HepG2 (cell line): Measurements from ENCODE around the gene P3H2. TPM values are rescaled to one million over a fixed set of nuclear protein-coding genes. Genes with fewer than 3 reads are reported as not detected.

Source experiments
- ATAC-seq: fragments of 200-7000 bp; cut with Tn5 transposase; 3 replicates; pipeline ENCODE4 v1.9.1; 2020; ENCODE audit warnings: mild to moderate bottlenecking, moderate library complexity
- BruUV-seq: library from RNA; stranded (reverse); fragments of 400-500 nt; replicated peaks from 2 replicates; lab custom pipeline; 2021; lab: Mats Ljungman, UMichigan
- CTCF ChIA-PET: fragments of 300-600 bp; formaldehyde crosslinking; extraction: SDS; loops from one replicate; lab custom pipeline; 2021; ENCODE audit warnings: low total read pairs, inconsistent platforms, low intra/inter-chr PET ratio; lab: Yijun Ruan, JAX
- POLR2A ChIA-PET: fragments of 350-600 bp; sonication (Branson Sonifier 250); formaldehyde crosslinking; loops from one replicate; lab custom pipeline; 2020; ENCODE audit warnings: antibody characterized with exemption, inconsistent platforms; lab: Yijun Ruan, JAX
- DNase-seq: peaks from one replicate; pipeline ENCODE4 v3.0.0-alpha.2; 2015; ENCODE audit warnings: low spot score
- FAIRE-seq: peaks from 3 replicates; lab custom pipeline; 2011; peaks lifted over from hg19 to GRCh38; lab: Jason Lieb, UNC
- H2AFZ ChIP-seq: one replicate; pipeline ENCODE4 v1.6.1; 2011; ENCODE audit warnings: low read length, inconsistent platforms
- H3K27ac ChIP-seq: fragments of 300-600 bp; 3 replicates; pipeline ENCODE4 v1.8.0; 2011; ENCODE audit warnings: mixed run types, mild to moderate bottlenecking, mixed read lengths, low read length, inconsistent platforms; ENCODE audit not compliant: insufficient read depth; ENCODE audit errors: extremely low read length
- H3K27me3 ChIP-seq, 2 experiments: fragments of 200-600 bp in 1 of 2; 2 replicates in 1 of 2; 3 replicates in 1 of 2; pipeline versions ENCODE4 v1.6.0 to v1.8.0; 2011; ENCODE audit warnings: low read length in 2 of 2, mild to moderate bottlenecking in 2 of 2, moderate library complexity in 2 of 2, inconsistent platforms in 1 of 2; ENCODE audit not compliant: insufficient read depth in 2 of 2, control insufficient read depth in 1 of 2
- H3K36me3 ChIP-seq, 2 experiments: fragments of 200-600 bp in 1 of 2; replicated peaks in 1 of 2; 2 replicates in 1 of 2; 3 replicates in 1 of 2; pipeline versions ENCODE4 v1.5.1 to v1.8.0; 2011; ENCODE audit warnings: low read length in 2 of 2, inconsistent platforms in 1 of 2; ENCODE audit not compliant: insufficient read depth in 2 of 2, control insufficient read depth in 1 of 2
- H3K4me1 ChIP-seq: 2 replicates; pipeline ENCODE4 v1.5.1; 2012; ENCODE audit warnings: low read length, inconsistent platforms; ENCODE audit not compliant: insufficient read depth
- H3K4me2 ChIP-seq: 2 replicates; pipeline ENCODE4 v1.6.0; 2011; ENCODE audit warnings: low read depth, low read length, inconsistent platforms
- H3K4me3 ChIP-seq, 3 experiments: fragments of 200-600 bp in 1 of 3; sonication (generic), shearing (Covaris generic) in 1 of 3; replicated peaks in 1 of 3; 2 replicates each; pipeline ENCODE4 v1.5.1; 2011 to 2016; ENCODE audit warnings: low read length in 3 of 3, inconsistent platforms in 2 of 3, low read depth in 2 of 3, mild to moderate bottlenecking in 2 of 3, control low read depth in 1 of 3, mixed read lengths in 1 of 3; ENCODE audit not compliant: insufficient read depth in 1 of 3
- H3K79me2 ChIP-seq: one replicate; pipeline ENCODE4 v1.6.1; 2011; ENCODE audit warnings: low read length, inconsistent platforms; ENCODE audit not compliant: insufficient read depth
- H3K9ac ChIP-seq: 2 replicates; pipeline ENCODE4 v1.6.0; 2011; ENCODE audit warnings: mild to moderate bottlenecking, low read depth, low read length, inconsistent platforms; ENCODE audit not compliant: insufficient read depth
- H3K9me3 ChIP-seq: 2 replicates; pipeline ENCODE4 v1.5.1; 2012; ENCODE audit warnings: mild to moderate bottlenecking, low read length
- H4K20me1 ChIP-seq: 2 replicates; pipeline ENCODE4 v1.6.0; 2011; ENCODE audit warnings: inconsistent platforms, mild to moderate bottlenecking, low read length, moderate library complexity; ENCODE audit not compliant: insufficient read depth
- CENPT ChIP-seq: sonication (generic); formaldehyde crosslinking; IDR thresholded peaks from 2 replicates; pipeline ENCODE4 v1.8.0; 2022; ENCODE audit warnings: low read depth, mild to moderate bottlenecking, moderate library complexity, missing genetic modification reagents
- E2F5 ChIP-seq: sonication (generic); formaldehyde crosslinking; conservative IDR thresholded peaks from 2 replicates; pipeline ENCODE4 v1.4.0; 2020; ENCODE audit warnings: missing genetic modification reagents
- MTA1 ChIP-seq: sonication (generic); formaldehyde crosslinking; IDR thresholded peaks from 2 replicates; pipeline ENCODE4 v1.4.0; 2020; ENCODE audit warnings: missing genetic modification reagents, mild to moderate bottlenecking, borderline replicate concordance
- MZF1 ChIP-seq: sonication (generic); formaldehyde crosslinking; IDR thresholded peaks from 2 replicates; pipeline ENCODE4 v1.8.1; 2023; ENCODE audit warnings: mild to moderate bottlenecking, missing genetic modification reagents, borderline replicate concordance
- PRPF4 ChIP-seq: fragments of 200-400 bp; formaldehyde crosslinking; IDR thresholded peaks from 2 replicates; pipeline ENCODE4 v1.6.1; 2016; ENCODE audit warnings: low read length, low read depth; ENCODE audit not compliant: poor library complexity, severe bottlenecking
- PTBP1 ChIP-seq: fragments of 200-400 bp; formaldehyde crosslinking; IDR thresholded peaks from 2 replicates; pipeline ENCODE4 v1.6.1; 2018; ENCODE audit warnings: low read length, low read depth; ENCODE audit not compliant: poor library complexity, severe bottlenecking
- RBFOX2 ChIP-seq: fragments of 200-400 bp; formaldehyde crosslinking; IDR thresholded peaks from 2 replicates; pipeline ENCODE4 v1.6.1; 2017; ENCODE audit warnings: low read depth, mild to moderate bottlenecking, low read length
- ZFP90 ChIP-seq: sonication (generic); formaldehyde crosslinking; IDR thresholded peaks from 2 replicates; pipeline ENCODE4 v1.8.0; 2022; ENCODE audit warnings: missing genetic modification reagents, mild to moderate bottlenecking, inconsistent platforms, borderline replicate concordance
- ZNF24 ChIP-seq: fragments of 450-650 bp; IDR thresholded peaks from 2 replicates; pipeline ENCODE4 v1.6.1; 2017; ENCODE audit warnings: antibody characterized with exemption, mild to moderate bottlenecking
- ZNF557 ChIP-seq: sonication (generic); formaldehyde crosslinking; IDR thresholded peaks from 2 replicates; pipeline ENCODE4 v1.4.0; 2020; ENCODE audit warnings: missing genetic modification reagents
- ZNF891 ChIP-seq: sonication (generic); formaldehyde crosslinking; IDR thresholded peaks from 2 replicates; pipeline ENCODE4 v1.5.0; 2020; ENCODE audit warnings: mild to moderate bottlenecking, missing genetic modification reagents
- ZSCAN5A ChIP-seq: sonication (generic); formaldehyde crosslinking; IDR thresholded peaks from 2 replicates; pipeline ENCODE4 v1.8.0; 2022; ENCODE audit warnings: mild to moderate bottlenecking, missing genetic modification reagents, borderline replicate concordance
- WGBS: methylation state at CpG from one replicate; pipeline ENCODE4 v1.1.6; 2017; ENCODE audit warnings: low lambda C conversion rate; 5-methylcytosine and 5-hydroxymethylcytosine counted together
- in situ Hi-C: cut with HindIII; loops from 2 replicates; pipeline ENCODE4 v1.10.0; 2017; ENCODE audit warnings: low pct_unique_long_range_greater_than_20kb; ENCODE audit not compliant: extremely low pct_ligation_motif_present
- intact Hi-C: fragments of 100-400 bp; cut with micrococcal nuclease; formaldehyde crosslinking; loops from one replicate; pipeline ENCODE4 v1.10.0; 2022; ENCODE audit not compliant: unreplicated experiment
- polyA plus RNA-seq, 8 experiments: library from polyadenylated mRNA; depleted of rRNA in 3 of 8; stranded (reverse) in 7 of 8; unstranded in 1 of 8; fragments of >200 nt; fragmentation: Illumina TruSeq in 4 of 8; extraction: Trizol in 4 of 8; gene quantifications; 2 replicates each; pipeline versions ENCODE4 v1.2.1 to v1.2.3, GENCODE V29; 2011 to 2016; ENCODE audit warnings: low read depth in 4 of 8, missing spikeins in 1 of 8, mixed read lengths in 1 of 8; ENCODE audit not compliant: insufficient read depth in 1 of 8
- total RNA-seq, 5 experiments: library from RNA; depleted of rRNA; stranded (reverse); fragments of >200 nt; fragmentation: Illumina TruSeq; extraction: Trizol; gene quantifications; 2 replicates each; pipeline ENCODE4 v1.2.3, GENCODE V29; 2016; ENCODE audit warnings: low read depth in 1 of 5
- TF ChIP-seq, protein P1 (sequence below): sonication (generic); formaldehyde crosslinking; conservative IDR thresholded peaks from 2 replicates; pipeline ENCODE4 v1.5.0; 2020; ENCODE audit warnings: missing genetic modification reagents

Gene P3H2
- total and polyA plus RNA-seq, 2 of the 13 experiments (the other 11 are each of a cell fraction or from before 2014, with no cell fraction given): not detected

DNA sequence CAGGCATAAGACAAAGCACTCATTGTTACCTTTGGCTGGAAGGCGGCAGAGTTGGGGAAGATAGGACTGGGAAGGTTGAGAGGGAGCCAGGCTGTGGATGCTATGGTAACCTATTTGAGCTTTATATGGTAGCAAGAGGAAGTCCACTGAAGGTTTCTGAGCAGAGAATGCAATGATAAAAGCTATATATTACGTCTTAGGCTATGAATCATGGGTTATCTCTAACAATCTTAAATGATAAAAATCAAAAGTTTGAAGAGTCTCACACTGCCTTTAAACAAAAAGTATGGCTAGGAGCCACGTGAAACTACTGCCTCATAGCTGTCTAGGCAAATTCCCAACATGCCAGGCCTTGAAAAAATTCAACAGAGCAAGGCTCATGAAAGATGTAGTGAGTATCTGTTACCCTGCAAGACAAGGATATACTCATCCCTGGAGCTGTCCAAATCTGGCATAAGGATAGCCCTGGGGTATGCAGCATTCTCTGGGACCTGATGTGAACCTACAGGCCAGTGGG is 4.1 kb downstream of the P3H2 start (continued):
- TF ChIP-seq PRPF4: no peak
- no peak for TF ChIP-seq ZNF24

- H3K4me1 ChIP-seq: no peaks in the 10 kb centered on the region
- no peaks in the 10 kb centered on the region for H3K36me3 ChIP-seq
- no TSS peak for BruUV-seq
- ChIA-PET POLR2A (no interaction called here), CTCF (no interaction called here)
- intact Hi-C loops (no loop called here), in situ Hi-C loops (no loop called here)
- H3K27me3 ChIP-seq: no peaks in the 10 kb centered on the region
- no peak overlapping the region for H2AFZ ChIP-seq
- TF ChIP-seq MZF1 (CRISPR knock-in tag): no peak
- H3K9me3 ChIP-seq: no peaks in the 10 kb centered on the region
- no peak overlapping the region for H3K4me2 ChIP-seq
- H3K27ac ChIP-seq: no peak overlapping the region
- H3K4me3 ChIP-seq: no peak overlapping the region
- no peaks in the 10 kb centered on the region for H4K20me1 ChIP-seq
- no peak overlapping the region for H3K9ac ChIP-seq
- no peaks in the 10 kb centered on the region for H3K79me2 ChIP-seq
- no peak for DNase-seq
- FAIRE-seq: no peak
- no peak for ATAC-seq
- whole genome bisulfite sequencing: 3% methylated on average over 1 of the region's 1 CpG
These were observed 9.9 kb downstream of the P3H2 start for GRCh38 chr3:190110826-190111225.

- intact Hi-C loops: no loop called here
These were observed 11.3 kb downstream of the P3H2 start for GRCh38 chr3:190109441-190109840.

More at GRCh38 chr3:190109441-190109840, 11.3 kb downstream of the P3H2 start:
- H3K27ac ChIP-seq: no peak overlapping the region
- no peaks in the 10 kb centered on the region for H4K20me1 ChIP-seq
- H2AFZ ChIP-seq: no peak overlapping the region
- BruUV-seq: no TSS peak
- CTCF ChIA-PET: no interaction called here
- H3K4me2 ChIP-seq: no peak overlapping the region
- ATAC-seq: no peak
- H3K4me1 ChIP-seq: no peaks in the 10 kb centered on the region
- POLR2A ChIA-PET: no interaction called here
- TF ChIP-seq, protein P1, sequence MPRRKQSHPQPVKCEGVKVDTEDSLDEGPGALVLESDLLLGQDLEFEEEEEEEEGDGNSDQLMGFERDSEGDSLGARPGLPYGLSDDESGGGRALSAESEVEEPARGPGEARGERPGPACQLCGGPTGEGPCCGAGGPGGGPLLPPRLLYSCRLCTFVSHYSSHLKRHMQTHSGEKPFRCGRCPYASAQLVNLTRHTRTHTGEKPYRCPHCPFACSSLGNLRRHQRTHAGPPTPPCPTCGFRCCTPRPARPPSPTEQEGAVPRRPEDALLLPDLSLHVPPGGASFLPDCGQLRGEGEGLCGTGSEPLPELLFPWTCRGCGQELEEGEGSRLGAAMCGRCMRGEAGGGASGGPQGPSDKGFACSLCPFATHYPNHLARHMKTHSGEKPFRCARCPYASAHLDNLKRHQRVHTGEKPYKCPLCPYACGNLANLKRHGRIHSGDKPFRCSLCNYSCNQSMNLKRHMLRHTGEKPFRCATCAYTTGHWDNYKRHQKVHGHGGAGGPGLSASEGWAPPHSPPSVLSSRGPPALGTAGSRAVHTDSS (CRISPR knock-in tag): no peak
- TF ChIP-seq CENPT (CRISPR knock-in tag) (no peak), ZSCAN5A (CRISPR knock-in tag) (no peak), ZNF891 (CRISPR knock-in tag) (no peak), ZFP90 (CRISPR knock-in tag) (no peak), MTA1 (CRISPR knock-in tag) (no peak), E2F5 (CRISPR knock-in tag) (no peak), ZNF557 (no peak), PTBP1 (no peak), RBFOX2 (no peak)
- FAIRE-seq: no peak
- H3K4me3 ChIP-seq: no peak overlapping the region
- no peaks in the 10 kb centered on the region for H3K9me3 ChIP-seq
- no peaks in the 10 kb centered on the region for H3K36me3 ChIP-seq
- no peaks in the 10 kb centered on the region for H3K79me2 ChIP-seq
- H3K9ac ChIP-seq: no peak overlapping the region
- DNase-seq: no peak
- no peaks in the 10 kb centered on the region for H3K27me3 ChIP-seq
- in situ Hi-C loops: no loop called here
